Caco-2 (cell line): Measurements from ENCODE around the gene GAS7. TPM values are rescaled to one million over a fixed set of nuclear protein-coding genes. Genes with fewer than 3 reads are reported as not detected.

Source experiments
- BruUV-seq: library from RNA; stranded (reverse); fragments of 400-500 nt; replicated peaks from 2 replicates; lab custom pipeline; 2021; lab: Mats Ljungman, UMichigan
- CTCF ChIA-PET: fragments of 300-600 bp; sonication (Branson Sonifier 250); formaldehyde crosslinking; loops from one replicate; lab custom pipeline; 2022; ENCODE audit warnings: antibody characterized with exemption; lab: Charles Lee
- POLR2A ChIA-PET: fragments of 300-600 bp; sonication (Branson Sonifier 250); formaldehyde crosslinking; loops from one replicate; lab custom pipeline; 2022; ENCODE audit warnings: antibody characterized with exemption; lab: Charles Lee
- DNase-seq, 2 experiments: peaks; one replicate each; pipeline versions ENCODE4 v3.0.0 to v3.0.0-alpha.2; 2020 to 2022
- H3K27me3 ChIP-seq: replicated peaks from 2 replicates; pipeline ENCODE4 v1.6.0; 2011; ENCODE audit warnings: low read length; ENCODE audit not compliant: control insufficient read depth, insufficient read depth
- H3K36me3 ChIP-seq: 2 replicates; pipeline ENCODE4 v1.5.1; 2011; ENCODE audit warnings: low read length; ENCODE audit not compliant: control insufficient read depth, insufficient read depth
- H3K4me1 ChIP-seq: fragments of 250-450 bp; sonication (Bioruptor Pico); 2 replicates; pipeline ENCODE4 v1.5.1; 2020; ENCODE audit warnings: mild to moderate bottlenecking
- H3K4me3 ChIP-seq: 2 replicates; pipeline ENCODE4 v1.5.1; 2011; ENCODE audit warnings: low read depth, mild to moderate bottlenecking, control low read depth, low read length
- H3K9me3 ChIP-seq: fragments of 250-450 bp; sonication (Bioruptor Pico); 2 replicates; pipeline ENCODE4 v1.5.1; 2020; ENCODE audit warnings: mild to moderate bottlenecking, moderate library complexity
- H3K27ac Mint-ChIP-seq: one replicate; pipeline ENCODE4 v1.8.0; 2022; ENCODE audit warnings: mixed read lengths; ENCODE audit not compliant: unreplicated experiment
- H3K27me3 Mint-ChIP-seq: one replicate; pipeline ENCODE4 v1.8.0; 2022; ENCODE audit warnings: mixed read lengths; ENCODE audit not compliant: insufficient read depth, unreplicated experiment
- H3K36me3 Mint-ChIP-seq: one replicate; pipeline ENCODE4 v1.8.0; 2022; ENCODE audit warnings: mild to moderate bottlenecking, mixed read lengths; ENCODE audit not compliant: insufficient read depth, unreplicated experiment
- H3K4me1 Mint-ChIP-seq: one replicate; pipeline ENCODE4 v1.8.0; 2022; ENCODE audit warnings: low read depth, mixed read lengths; ENCODE audit not compliant: unreplicated experiment
- H3K4me3 Mint-ChIP-seq: one replicate; pipeline ENCODE4 v1.8.0; 2022; ENCODE audit warnings: mild to moderate bottlenecking, moderate library complexity, mixed read lengths; ENCODE audit not compliant: unreplicated experiment
- H3K9me3 Mint-ChIP-seq: one replicate; pipeline ENCODE4 v1.8.0; 2022; ENCODE audit warnings: mixed read lengths; ENCODE audit not compliant: unreplicated experiment
- intact Hi-C: fragments of 100-400 bp; cut with micrococcal nuclease; formaldehyde crosslinking; loops from one replicate; pipeline ENCODE4 v1.10.0; 2022; ENCODE audit not compliant: unreplicated experiment
- total RNA-seq: library from RNA; stranded (reverse); gene quantifications from 2 replicates; pipeline ENCODE4 v1.2.3, GENCODE V29; 2022
- TF ChIP-seq, protein P1 (sequence below), 2 experiments: fragments of 200-600 bp in 1 of 2; IDR thresholded peaks; 1 replicate in 1 of 2; 2 replicates in 1 of 2; pipeline versions ENCODE4 v1.5.1 to v1.8.0; 2011 to 2022; ENCODE audit warnings: antibody characterized with exemption in 1 of 2, control low read depth in 1 of 2, inconsistent platforms in 1 of 2, low read depth in 1 of 2, low read length in 1 of 2, mild to moderate bottlenecking in 1 of 2, moderate library complexity in 1 of 2; ENCODE audit not compliant: insufficient read depth in 1 of 2, severe bottlenecking in 1 of 2, unreplicated experiment in 1 of 2

Gene GAS7
- total RNA-seq, 1 experiment from 2014 or later, result 0.34 TPM

DNA sequence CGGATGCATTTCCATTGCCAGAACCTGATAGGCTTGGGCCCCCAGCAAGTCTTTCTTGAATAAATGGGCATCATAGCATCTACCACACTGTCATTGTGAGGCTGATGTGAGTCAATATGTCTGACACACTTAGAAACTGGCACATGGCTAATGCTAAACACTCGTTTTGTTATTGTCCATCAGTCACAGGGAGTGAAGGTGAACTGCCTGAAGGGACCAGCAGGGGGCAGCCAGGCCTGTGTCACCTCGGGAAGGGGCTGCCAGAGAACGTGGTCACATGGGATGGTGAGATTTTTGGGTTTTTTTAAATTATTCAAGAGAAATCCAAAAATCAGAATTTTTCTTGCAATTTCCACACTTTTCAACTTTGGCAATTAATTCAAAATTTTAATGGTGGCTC lies 292.5 kb downstream of the GAS7 start:
- POLR2A ChIA-PET, result no interaction called here
- Mint-ChIP-seq H3K9me3 (no peaks in the 10 kb centered on the region), H3K36me3 (no peaks in the 10 kb centered on the region), H3K4me3 (no peak overlapping the region), H3K27ac (no peak overlapping the region), H3K4me1 (no peaks in the 10 kb centered on the region), H3K27me3 (peaks cover 3% of the 10 kb centered on the region)
- peak in 1 of 2 experiments; percentile 19 for DNase-seq
- Histone ChIP-seq H3K4me3 (no peak overlapping the region), H3K9me3 (no peaks in the 10 kb centered on the region), H3K27me3 (no peaks in the 10 kb centered on the region), H3K4me1 (no peaks in the 10 kb centered on the region), H3K36me3 (no peaks in the 10 kb centered on the region)
- no TSS peak for BruUV-seq
- TF ChIP-seq, protein P1, sequence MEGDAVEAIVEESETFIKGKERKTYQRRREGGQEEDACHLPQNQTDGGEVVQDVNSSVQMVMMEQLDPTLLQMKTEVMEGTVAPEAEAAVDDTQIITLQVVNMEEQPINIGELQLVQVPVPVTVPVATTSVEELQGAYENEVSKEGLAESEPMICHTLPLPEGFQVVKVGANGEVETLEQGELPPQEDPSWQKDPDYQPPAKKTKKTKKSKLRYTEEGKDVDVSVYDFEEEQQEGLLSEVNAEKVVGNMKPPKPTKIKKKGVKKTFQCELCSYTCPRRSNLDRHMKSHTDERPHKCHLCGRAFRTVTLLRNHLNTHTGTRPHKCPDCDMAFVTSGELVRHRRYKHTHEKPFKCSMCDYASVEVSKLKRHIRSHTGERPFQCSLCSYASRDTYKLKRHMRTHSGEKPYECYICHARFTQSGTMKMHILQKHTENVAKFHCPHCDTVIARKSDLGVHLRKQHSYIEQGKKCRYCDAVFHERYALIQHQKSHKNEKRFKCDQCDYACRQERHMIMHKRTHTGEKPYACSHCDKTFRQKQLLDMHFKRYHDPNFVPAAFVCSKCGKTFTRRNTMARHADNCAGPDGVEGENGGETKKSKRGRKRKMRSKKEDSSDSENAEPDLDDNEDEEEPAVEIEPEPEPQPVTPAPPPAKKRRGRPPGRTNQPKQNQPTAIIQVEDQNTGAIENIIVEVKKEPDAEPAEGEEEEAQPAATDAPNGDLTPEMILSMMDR (IDR thresholded peaks at IDR 0.05; ENCODE audit: insufficient read depth in 1 of 2, low read depth in 1 of 2, low read length in 1 of 2, severe bottlenecking in 1 of 2, unreplicated experiment in 1 of 2), result peak in 1 of 2 experiments; percentile 21
- intact Hi-C loops, result no loop called here
- CTCF ChIA-PET, result no interaction called here

DNA sequence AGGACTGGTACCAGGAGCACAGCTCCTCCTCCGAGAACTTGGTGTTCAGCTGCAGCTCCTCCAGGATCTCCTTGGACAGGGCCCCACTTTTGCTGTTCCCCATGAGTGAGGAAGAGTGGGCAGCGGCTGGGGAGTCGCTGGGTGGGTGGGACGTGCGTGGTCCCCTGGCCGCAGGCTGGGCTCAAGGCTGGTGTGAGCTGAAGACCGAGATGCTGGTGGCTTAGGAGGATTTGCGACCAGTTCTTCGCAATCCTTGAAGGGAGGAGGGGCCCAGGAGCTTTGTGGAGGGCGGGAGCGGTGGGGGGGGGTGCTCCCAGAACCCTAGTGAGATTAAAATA lies 293.4 kb downstream of the GAS7 start, which contains the start of gene RCVRN:
TSS of gene RCVRN (minus strand) at position 194 of the 338 bp plus-strand sequence. CDS start at position 103, 91 bp downstream.
- intact Hi-C loops, result no loop called here

DNA sequence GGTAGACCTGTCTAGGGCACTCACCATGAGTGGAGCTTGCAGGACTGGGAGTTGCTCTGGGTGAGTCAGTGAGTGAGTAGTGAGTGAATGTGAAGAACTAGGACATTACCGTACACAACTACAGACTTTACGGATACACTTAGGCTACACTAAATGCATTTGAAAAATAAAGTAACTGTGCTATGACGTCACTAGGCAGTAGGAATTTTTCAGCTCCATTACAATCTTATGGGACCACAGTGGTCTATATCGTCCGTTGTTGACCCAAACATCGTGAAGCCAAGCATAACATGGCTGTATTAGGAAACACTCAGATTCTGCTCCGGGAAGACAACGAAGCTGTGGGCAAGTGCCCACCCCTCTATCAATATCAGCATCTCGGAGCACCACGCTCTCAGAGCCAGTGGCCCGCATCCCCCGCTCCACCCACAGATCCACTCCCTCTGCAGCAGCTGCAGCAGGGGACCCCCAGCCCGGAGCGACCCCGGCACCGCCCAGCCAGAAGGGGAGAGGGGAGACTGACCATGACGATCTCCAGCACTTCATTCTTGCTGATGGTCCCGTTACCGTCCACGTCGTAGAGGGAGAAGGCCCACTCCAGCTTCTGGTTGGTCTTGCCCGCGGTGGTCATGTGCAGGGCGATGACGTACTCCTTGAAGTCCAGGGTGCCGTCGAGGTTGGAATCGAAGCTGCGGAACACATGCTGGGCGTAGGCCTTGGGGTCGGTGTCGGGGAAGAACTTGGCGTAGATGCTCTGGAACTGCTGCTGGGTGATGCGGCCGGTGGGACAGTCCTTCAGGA lies 293.9 kb downstream of the GAS7 start:
- Mint-ChIP-seq H3K4me3 (no peak overlapping the region), H3K9me3 (no peaks in the 10 kb centered on the region), H3K36me3 (no peaks in the 10 kb centered on the region), H3K4me1 (no peaks in the 10 kb centered on the region), H3K27ac (no peak overlapping the region), H3K27me3 (peaks cover 1% of the 10 kb centered on the region)
- H3K4me3 ChIP-seq, result no peak overlapping the region
- no peaks in the 10 kb centered on the region for H3K9me3 ChIP-seq
- intact Hi-C loops, result no loop called here
- H3K4me1 ChIP-seq, result no peaks in the 10 kb centered on the region
- no peaks in the 10 kb centered on the region for H3K27me3 ChIP-seq
- ChIA-PET POLR2A (no interaction called here), CTCF (no interaction called here)
- DNase-seq, result no peak
- no peaks in the 10 kb centered on the region for H3K36me3 ChIP-seq
- BruUV-seq, result no TSS peak
- TF ChIP-seq, protein P1 (IDR thresholded peaks at IDR 0.05; ENCODE audit: insufficient read depth in 1 of 2, low read depth in 1 of 2, low read length in 1 of 2, severe bottlenecking in 1 of 2, unreplicated experiment in 1 of 2), result no peak

More for the DNA sequence above, 293.4 kb downstream of the GAS7 start, which contains the start of gene RCVRN:
- BruUV-seq, result no TSS peak
- Histone ChIP-seq H3K4me3 (no peak within 1 kb of the TSS), H3K9me3 (no peaks in the 10 kb centered on the region), H3K4me1 (no peaks in the 10 kb centered on the region), H3K36me3 (no peaks in the 10 kb centered on the region), H3K27me3 (no peaks in the 10 kb centered on the region)
- H3K27ac Mint-ChIP-seq, result no peak within 1 kb of the TSS
- TF ChIP-seq, protein P1 (IDR thresholded peaks at IDR 0.05; ENCODE audit: insufficient read depth in 1 of 2, low read depth in 1 of 2, low read length in 1 of 2, severe bottlenecking in 1 of 2, unreplicated experiment in 1 of 2), result no peak
- ChIA-PET POLR2A (no interaction called here), CTCF (no interaction called here)
- no peak for DNase-seq
- no peak within 1 kb of the TSS for H3K4me3 Mint-ChIP-seq
- no peaks in the 10 kb centered on the region for H3K9me3 Mint-ChIP-seq
- peaks cover 3% of the 10 kb centered on the region for H3K27me3 Mint-ChIP-seq
- no peaks in the 10 kb centered on the region for H3K4me1 Mint-ChIP-seq
- H3K36me3 Mint-ChIP-seq, result no peaks in the 10 kb centered on the region
